CMK (cell line): Measurements from ENCODE around the gene TTLL5.

Source experiments
- DNase-seq: peaks from one replicate; pipeline ENCODE4 v3.0.0-alpha.2; 2010; ENCODE audit warnings: low read depth

Gene TTLL5

GRCh38 chr14:75742867-75743266 lies 81.8 kb downstream of the TTLL5 start:
- DNase-seq: no peak

GRCh38 chr14:75747899-75748298 lies 86.9 kb downstream of the TTLL5 start:
- no peak for DNase-seq

- DNase-seq: no peak
Measured at GRCh38 chr14:75748336-75748735, 87.3 kb downstream of the TTLL5 start.

- DNase-seq: no peak
Measured at GRCh38 chr14:75751296-75751695, 90.2 kb downstream of the TTLL5 start.

DNA sequence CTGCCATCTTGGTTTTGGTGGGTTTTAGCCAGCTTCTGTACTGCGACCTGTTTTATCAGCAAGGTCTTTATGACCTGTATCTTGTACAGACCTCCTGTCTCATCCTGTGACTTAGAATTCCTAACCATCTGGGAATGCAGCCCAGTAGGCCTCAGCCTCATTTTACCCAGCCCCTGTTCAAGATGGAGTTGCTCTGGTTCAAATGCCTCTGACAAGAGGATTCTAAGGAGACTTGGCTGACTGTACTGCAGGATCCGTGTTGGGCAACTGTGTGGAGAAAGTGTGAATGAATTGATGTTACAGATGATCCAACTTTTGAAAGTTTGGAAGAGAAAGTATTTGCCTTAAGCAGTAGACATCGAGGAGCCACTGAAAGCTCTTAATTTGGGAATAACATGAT lies 91.0 kb downstream of the TTLL5 start:
- DNase-seq: no peak

DNA sequence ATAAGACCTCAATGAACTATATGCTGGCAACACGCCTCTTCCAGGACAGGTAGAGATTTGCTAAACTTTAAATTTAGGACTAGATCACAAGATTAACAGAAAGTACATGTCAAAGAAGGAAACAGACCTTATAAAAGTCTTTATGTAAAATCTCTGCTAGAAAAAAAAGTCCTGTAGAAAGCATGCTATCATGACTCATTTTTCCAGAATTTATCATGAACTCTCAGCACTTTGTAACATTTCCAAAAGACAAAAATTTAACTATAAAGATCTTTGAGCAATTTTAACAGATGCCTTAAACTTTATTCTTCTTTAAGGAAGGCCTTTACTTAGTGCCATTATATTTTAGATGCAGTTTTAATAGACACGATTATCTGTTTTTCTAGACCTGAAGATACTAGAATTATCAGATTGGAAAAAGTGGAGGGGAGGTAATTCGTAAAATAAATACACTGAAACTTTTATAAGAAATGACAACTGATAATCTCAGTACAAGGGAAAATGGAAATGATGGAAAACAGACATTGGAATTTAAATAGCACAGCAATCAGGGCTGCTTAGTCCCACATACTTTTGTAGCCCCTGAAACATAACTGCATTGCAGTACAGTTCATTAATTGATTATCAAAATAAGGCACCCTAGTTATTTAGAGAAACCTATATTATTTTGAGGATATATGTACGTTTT lies 92.0 kb downstream of the TTLL5 start:
- DNase-seq: no peak

DNA sequence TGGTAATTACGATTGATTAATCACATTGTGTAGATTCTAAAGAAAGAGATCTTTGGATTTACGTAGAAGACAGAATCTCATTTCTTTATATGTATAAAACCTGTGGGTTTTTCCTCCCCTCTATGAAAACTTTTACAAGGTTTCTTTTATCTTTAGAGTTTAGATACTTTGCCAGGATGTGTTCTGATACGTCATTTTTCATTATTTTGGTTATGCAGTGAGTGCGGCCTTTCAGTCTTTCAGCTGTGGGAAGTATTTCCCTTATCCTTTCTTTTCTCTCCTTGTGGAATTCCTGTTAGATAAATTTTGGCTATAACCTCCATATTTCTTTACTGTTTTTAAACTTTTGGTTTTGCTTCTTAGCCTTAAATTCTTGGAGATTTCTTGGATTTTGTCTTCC lies 92.7 kb downstream of the TTLL5 start:
- DNase-seq: no peak

DNA sequence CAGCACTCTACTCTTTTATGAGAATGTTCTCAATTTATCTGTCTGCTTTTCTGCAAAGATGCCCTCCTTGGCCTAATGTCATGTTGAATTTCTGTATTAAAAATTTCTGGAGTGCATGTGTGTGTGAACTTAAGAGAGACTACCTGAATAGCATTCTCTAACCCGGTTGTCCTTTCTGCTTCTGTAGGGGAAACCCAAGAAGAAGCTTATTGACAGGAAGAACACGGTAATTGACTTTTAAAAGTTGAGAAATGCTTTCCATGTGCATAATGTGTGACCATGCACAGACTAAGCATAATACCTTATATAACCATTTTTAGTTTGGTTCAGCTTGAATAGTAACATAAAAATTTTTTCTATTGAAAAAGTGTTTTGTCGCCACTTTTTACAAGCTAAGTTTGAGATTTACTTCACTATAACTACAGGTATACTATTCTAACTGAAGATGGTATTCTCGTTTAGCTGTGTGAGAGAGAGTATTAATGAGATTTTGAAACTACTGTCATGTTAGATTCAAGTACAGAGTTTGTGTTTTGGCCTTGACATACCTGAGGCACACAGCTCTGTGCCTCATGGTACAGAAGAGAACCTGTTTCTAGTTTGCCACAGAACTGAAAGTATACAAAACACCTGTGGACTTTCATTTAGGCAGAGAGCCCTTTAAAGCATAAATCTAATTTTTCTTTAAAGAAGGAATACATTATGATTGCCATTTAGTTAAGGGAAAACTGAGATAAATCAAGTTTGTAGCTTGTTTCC lies 96.8 kb downstream of the TTLL5 start:
- DNase-seq: no peak

GRCh38 chr14:75764020-75764419 lies 103.0 kb downstream of the TTLL5 start:
- DNase-seq: no peak

DNA sequence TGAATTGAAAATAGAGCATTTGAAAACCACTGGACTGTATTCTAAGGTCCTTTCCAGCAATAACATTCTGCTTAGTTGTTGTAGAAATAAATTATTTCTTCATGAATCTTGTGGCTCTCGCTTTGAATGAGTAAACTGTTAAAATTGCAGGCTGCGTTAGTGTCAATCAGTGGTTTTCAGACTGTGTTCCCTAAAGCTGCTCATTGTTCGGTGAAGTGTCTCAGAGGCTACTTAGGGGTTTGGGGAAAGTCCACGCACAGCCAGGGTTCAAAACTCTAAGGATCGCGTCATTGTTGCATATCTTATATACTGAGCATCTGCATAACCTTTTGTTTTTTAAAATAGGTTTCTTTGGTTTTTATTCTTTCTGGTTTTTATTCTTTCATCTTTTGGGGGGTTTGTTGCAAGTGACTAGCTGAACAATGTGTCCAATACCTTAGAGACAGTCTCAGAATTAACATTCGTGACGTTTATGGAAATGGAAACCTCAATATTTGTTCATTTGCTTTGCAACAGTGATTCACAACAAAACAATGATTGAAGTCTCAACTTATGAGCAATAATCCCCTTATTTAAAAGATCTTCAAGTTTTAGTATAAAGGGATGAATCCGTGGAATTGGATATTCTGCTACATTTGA lies 108.1 kb downstream of the TTLL5 start:
- no peak for DNase-seq

GRCh38 chr14:75770635-75771034 lies 109.6 kb downstream of the TTLL5 start:
- DNase-seq: no peak

- no peak for DNase-seq
Measured at GRCh38 chr14:75771595-75771994, 110.5 kb downstream of the TTLL5 start.

GRCh38 chr14:75773046-75773445 lies 112.0 kb downstream of the TTLL5 start:
- no peak for DNase-seq

DNA sequence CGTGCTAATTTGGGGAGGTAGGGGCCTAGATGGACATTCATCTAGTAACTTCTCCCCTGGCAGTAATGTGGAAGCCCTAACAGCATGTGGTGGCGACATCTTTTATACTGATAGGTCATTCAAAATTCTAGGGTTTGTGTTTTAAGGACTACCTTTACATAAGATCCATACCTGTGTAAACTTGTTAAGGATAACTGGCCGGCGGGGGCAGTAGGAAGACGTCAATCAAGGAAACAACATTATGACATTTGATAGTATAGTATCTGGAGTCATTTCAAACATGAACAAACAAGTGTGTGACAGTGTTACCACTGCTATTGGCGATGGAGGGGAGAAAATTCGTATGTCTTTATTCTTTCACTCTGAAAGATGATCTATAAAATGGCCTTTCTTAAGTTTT lies 120.0 kb downstream of the TTLL5 start:
- no peak for DNase-seq

DNA sequence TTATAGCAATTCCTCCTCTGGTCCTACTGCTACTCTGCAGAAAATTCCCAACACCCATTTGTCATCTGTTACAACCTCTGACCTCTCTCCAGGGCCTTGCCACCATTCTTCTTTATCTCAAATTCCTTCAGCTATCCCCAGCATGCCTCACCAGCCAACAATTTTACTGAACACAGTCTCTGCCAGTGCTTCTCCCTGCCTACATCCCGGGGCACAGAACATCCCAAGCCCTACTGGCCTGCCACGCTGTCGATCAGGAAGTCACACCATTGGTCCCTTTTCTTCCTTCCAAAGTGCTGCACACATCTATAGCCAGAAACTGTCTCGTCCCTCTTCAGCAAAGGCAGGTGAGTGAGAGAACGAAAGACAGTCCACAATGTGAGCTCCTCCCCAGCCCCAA lies 122.1 kb downstream of the TTLL5 start:
- DNase-seq: no peak

- DNase-seq: no peak
Measured at GRCh38 chr14:75783602-75784313, 122.7 kb downstream of the TTLL5 start.

GRCh38 chr14:75784314-75784686 lies 123.3 kb downstream of the TTLL5 start:
- no peak for DNase-seq

DNA sequence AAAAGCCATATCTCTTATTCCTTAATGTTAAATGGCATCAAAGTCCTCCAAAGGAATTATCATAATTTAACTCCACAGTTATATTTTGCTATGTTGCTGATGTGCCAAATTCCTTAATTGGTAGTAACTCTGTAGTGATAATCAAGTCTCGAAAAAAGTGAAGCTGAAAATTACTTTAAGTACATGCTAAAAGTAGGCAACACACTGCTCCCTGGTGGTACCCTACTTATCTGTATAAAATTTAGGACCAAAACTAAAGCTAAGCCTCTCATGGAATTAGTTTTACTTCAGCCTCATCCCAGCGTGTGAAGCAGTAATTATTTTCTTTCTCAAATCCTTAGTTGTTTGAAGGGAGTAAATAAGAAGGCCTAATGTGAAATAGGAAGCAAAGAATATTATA lies 132.8 kb downstream of the TTLL5 start:
- no peak for DNase-seq

DNA sequence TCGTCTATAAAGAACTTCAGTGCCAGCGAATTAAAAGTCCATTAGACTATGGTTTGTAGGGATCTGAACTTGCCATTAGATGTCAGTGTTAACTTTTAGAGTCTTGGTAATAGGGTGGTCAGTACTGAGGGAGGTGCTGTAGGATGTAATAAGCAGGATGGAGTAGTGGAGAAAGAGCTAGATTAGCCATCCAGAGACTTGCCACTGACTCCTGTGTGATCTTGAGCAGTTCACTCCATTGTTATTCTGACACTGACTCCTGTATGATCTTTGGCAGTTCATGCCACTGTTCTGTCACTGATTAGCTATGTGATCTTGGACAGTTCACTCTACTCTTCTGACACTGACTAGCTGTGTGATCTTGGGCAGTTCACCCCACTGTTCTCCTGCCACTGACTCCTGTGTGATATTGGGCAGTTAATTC lies 133.6 kb downstream of the TTLL5 start:
- DNase-seq: no peak

DNA sequence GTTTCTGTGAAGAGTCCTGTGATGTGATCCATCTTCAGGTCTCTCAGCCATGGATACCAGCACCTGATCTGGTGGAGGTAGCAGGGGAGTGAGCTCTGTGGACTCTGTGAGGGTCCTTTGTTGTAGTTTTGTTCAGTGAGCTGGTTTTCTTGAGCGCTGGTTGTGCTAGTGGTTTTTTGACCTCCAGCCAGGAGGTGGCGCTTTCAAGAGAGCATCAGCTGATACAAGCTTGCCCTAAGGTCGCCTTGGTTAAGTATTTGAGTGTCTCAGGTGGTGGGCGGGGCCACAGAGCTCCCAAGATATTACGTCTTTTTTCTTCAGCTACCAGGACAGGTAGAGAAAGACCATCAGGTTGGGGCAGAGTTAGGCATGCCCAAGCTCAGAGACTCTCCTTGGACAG lies 139.7 kb downstream of the TTLL5 start:
- DNase-seq: no peak

DNA sequence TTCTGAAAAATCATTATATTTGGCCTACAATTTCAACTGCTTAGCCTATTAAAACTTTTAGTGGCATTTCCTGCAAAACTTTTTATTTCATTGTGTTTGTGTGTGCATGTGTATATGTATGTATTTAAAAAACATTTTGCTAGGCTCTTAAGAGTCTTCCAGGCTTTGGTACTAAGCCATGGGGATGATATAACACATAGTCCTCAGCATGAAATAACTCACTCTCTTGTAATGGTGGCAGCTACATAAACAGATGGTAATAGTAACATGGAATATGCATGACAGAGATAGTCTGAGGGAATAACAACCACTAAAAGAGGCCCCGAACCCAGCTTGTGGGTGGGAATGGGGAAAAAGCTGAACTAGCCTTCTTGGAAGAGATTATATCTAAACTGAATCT lies 141.4 kb downstream of the TTLL5 start:
- DNase-seq: no peak

- no peak for DNase-seq
Measured at GRCh38 chr14:75803765-75804164, 142.7 kb downstream of the TTLL5 start.
